ENCODE measurements around the gene TIPIN.
A peak's percentile ranks its signal among the peaks of the same experiment; 100 is the strongest.
"Not testable (repeated sequence)": the region's sequence is repeated elsewhere in the genome, so short reads cannot be mapped to it uniquely, and the experiment has no call there.

Gene TIPIN

DNA sequence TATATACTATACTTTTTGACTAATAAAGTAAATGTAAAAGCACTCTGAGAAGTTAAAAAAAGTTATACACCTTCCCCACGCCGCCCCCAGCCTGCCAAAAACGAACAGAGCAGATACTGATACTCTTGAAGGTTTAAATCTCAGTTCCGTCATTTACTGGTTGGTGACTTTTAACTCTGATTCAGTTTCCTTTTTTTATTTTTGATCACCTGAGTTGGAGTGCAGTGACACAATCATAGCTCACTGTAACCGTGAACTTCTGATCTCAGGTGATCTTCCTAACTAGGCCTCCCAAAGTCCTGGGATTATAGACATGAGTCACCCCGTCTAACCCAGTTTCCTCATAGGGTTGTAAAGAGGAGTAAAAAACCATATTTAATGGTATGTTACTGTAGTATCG is 3.3 kb upstream of the TIPIN start:
- H3K4me1 Mint-ChIP-seq (ENCODE audit: low read depth) = peaks cover 18% of the 10 kb centered on the region
- no peaks in the 10 kb centered on the region for H3K36me3 Mint-ChIP-seq
- H3K4me3 Mint-ChIP-seq = no peak overlapping the region
- no peak overlapping the region for H3K27ac Mint-ChIP-seq
- no peaks in the 10 kb centered on the region for H3K27me3 Mint-ChIP-seq
- no peaks in the 10 kb centered on the region for H3K9me3 Mint-ChIP-seq (ENCODE audit: low read depth)

GRCh38 chr15:66356077-66356358 is 467 bp downstream of the TIPIN start:
- H3K9me3 Mint-ChIP-seq (ENCODE audit: low read depth) = no peaks in the 10 kb centered on the region
- H3K27ac Mint-ChIP-seq = peak overlapping the region; percentile 100
- H3K4me1 Mint-ChIP-seq (ENCODE audit: low read depth) = peaks cover 28% of the 10 kb centered on the region
- H3K4me3 Mint-ChIP-seq = peak overlapping the region; percentile 100
- no peaks in the 10 kb centered on the region for H3K27me3 Mint-ChIP-seq
- peaks cover 4% of the 10 kb centered on the region for H3K36me3 Mint-ChIP-seq

DNA sequence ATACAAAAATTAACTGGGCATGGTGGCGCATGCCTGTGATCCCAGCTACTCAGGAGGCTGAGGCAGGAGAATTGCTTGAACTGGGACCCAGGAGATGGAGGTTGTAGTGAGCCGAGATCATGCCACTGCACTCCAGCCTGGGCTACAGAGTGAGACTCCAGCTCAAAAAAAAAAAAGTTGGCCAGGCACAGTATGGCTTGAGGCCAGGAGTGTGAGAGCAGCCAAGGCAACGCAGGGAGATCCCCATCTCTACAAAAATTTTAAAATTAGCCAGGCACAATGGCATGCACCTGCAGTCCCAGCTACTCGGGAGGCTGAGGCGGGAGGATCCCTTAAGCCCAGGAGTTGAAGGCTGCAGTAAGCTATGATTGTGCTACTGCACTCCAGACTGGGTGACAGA is 8.0 kb downstream of the TIPIN start:
- not testable (repeated sequence) for H3K36me3 Mint-ChIP-seq; H3K4me1 Mint-ChIP-seq (ENCODE audit: low read depth); H3K27ac Mint-ChIP-seq; H3K27me3 Mint-ChIP-seq; H3K9me3 Mint-ChIP-seq (ENCODE audit: low read depth); H3K4me3 Mint-ChIP-seq

GRCh38 chr15:66328771-66329170 is 27.7 kb downstream of the TIPIN start:
- no peak overlapping the region for H3K27ac Mint-ChIP-seq
- H3K27me3 Mint-ChIP-seq = no peaks in the 10 kb centered on the region
- no peaks in the 10 kb centered on the region for H3K9me3 Mint-ChIP-seq (ENCODE audit: low read depth)
- H3K4me1 Mint-ChIP-seq (ENCODE audit: low read depth) = no peaks in the 10 kb centered on the region
- H3K4me3 Mint-ChIP-seq = no peak overlapping the region
- H3K36me3 Mint-ChIP-seq = peaks cover 8% of the 10 kb centered on the region

- Mint-ChIP-seq H3K27ac (no peak overlapping the region), H3K4me1 (ENCODE audit: low read depth) (no peaks in the 10 kb centered on the region), H3K27me3 (no peaks in the 10 kb centered on the region), H3K36me3 (peaks cover 8% of the 10 kb centered on the region), H3K9me3 (ENCODE audit: low read depth) (no peaks in the 10 kb centered on the region), H3K4me3 (no peak overlapping the region)
Measured at GRCh38 chr15:66327736-66328135, 28.7 kb downstream of the TIPIN start.

- Mint-ChIP-seq H3K27ac (no peak overlapping the region), H3K9me3 (ENCODE audit: low read depth) (no peaks in the 10 kb centered on the region), H3K36me3 (peaks cover 6% of the 10 kb centered on the region), H3K4me3 (no peak overlapping the region), H3K27me3 (no peaks in the 10 kb centered on the region), H3K4me1 (ENCODE audit: low read depth) (no peaks in the 10 kb centered on the region)
Measured at GRCh38 chr15:66326051-66326450, 30.4 kb downstream of the TIPIN start.

- Mint-ChIP-seq H3K27me3 (no peaks in the 10 kb centered on the region), H3K9me3 (ENCODE audit: low read depth) (no peaks in the 10 kb centered on the region), H3K27ac (peak overlapping the region; percentile 41), H3K36me3 (peaks cover 5% of the 10 kb centered on the region), H3K4me3 (no peak overlapping the region), H3K4me1 (ENCODE audit: low read depth) (no peaks in the 10 kb centered on the region)
Measured at GRCh38 chr15:66323312-66323928, 33.1 kb downstream of the TIPIN start.

GRCh38 chr15:66312144-66312543 is 44.3 kb downstream of the TIPIN start:
- no peak overlapping the region for H3K4me3 Mint-ChIP-seq
- no peaks in the 10 kb centered on the region for H3K27me3 Mint-ChIP-seq
- H3K36me3 Mint-ChIP-seq = peaks cover 16% of the 10 kb centered on the region
- peaks cover 2% of the 10 kb centered on the region for H3K4me1 Mint-ChIP-seq (ENCODE audit: low read depth)
- no peaks in the 10 kb centered on the region for H3K9me3 Mint-ChIP-seq (ENCODE audit: low read depth)
- no peak overlapping the region for H3K27ac Mint-ChIP-seq

GRCh38 chr15:66310786-66311185 is 45.7 kb downstream of the TIPIN start:
- Mint-ChIP-seq H3K27ac (no peak overlapping the region), H3K9me3 (ENCODE audit: low read depth) (no peaks in the 10 kb centered on the region), H3K36me3 (peaks cover 16% of the 10 kb centered on the region), H3K4me3 (no peak overlapping the region), H3K4me1 (ENCODE audit: low read depth) (peaks cover 2% of the 10 kb centered on the region), H3K27me3 (no peaks in the 10 kb centered on the region)

DNA sequence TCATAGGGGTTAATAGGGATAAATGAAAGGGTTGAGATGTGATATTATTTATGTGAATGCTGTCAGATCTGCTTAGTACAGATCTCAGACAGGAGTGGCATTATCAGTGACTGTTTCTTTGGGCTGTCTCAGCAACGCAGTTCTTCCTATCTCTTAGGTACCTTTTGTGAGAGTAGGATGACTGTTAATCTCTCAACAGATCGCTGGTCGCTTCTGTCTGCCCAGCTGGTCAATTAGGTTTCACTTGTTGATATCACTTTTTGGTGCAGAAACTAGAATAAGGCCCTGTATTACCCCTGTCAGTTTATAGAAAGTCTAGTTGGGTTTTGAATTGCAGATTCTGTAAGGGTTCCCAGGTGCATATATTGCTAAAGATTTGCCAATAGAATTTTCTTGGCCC is 46.7 kb downstream of the TIPIN start:
- Mint-ChIP-seq H3K36me3 (peaks cover 12% of the 10 kb centered on the region), H3K27ac (no peak overlapping the region), H3K9me3 (ENCODE audit: low read depth) (no peaks in the 10 kb centered on the region), H3K4me1 (ENCODE audit: low read depth) (peaks cover 2% of the 10 kb centered on the region), H3K4me3 (no peak overlapping the region), H3K27me3 (no peaks in the 10 kb centered on the region)

DNA sequence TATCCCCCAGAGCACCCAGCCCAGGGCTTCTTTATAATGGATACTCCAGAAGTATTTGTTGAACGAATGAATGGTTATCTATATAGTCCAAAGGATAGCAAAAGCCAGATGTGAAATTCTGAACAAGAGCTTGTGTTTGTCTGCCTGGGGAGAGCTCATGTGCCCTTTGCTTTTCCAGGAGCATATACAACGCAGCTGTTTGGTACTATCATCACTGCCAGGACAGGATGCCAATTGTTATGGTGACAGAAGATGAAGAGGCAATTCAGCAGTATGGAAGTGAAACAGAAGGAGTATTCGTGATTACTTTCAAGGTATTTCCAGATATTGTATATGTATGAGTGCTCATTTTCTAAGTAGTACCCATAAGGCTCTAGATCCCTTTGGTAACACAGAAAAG is 48.0 kb downstream of the TIPIN start:
- Mint-ChIP-seq H3K36me3 (peaks cover 12% of the 10 kb centered on the region), H3K4me3 (no peak overlapping the region), H3K9me3 (ENCODE audit: low read depth) (no peaks in the 10 kb centered on the region), H3K4me1 (ENCODE audit: low read depth) (peaks cover 2% of the 10 kb centered on the region), H3K27me3 (no peaks in the 10 kb centered on the region), H3K27ac (no peak overlapping the region)

DNA sequence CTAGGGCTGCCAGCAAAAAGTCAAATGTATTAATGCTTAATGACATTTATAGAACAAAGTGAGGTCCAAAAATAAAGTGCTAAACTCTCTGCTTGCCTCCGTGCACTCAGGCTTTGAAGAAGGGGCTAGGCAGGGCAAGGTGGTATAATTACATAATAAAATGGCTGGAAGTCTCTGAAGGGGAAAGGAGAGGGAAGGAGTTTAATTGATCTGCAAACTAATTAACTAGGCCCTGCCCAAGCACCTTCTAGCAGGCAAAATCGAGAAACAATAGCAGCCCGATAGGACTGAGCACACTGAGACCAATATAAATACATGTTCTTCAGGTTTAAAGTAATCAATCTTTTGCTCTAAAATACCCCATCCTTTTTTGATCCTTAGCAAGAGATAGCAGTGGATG is 50.1 kb downstream of the TIPIN start:
- Mint-ChIP-seq H3K4me1 (ENCODE audit: low read depth) (no peaks in the 10 kb centered on the region), H3K27ac (no peak overlapping the region), H3K36me3 (peaks cover 9% of the 10 kb centered on the region), H3K27me3 (no peaks in the 10 kb centered on the region), H3K9me3 (ENCODE audit: low read depth) (no peaks in the 10 kb centered on the region), H3K4me3 (no peak overlapping the region)

- H3K27ac Mint-ChIP-seq; H3K27me3 Mint-ChIP-seq; H3K9me3 Mint-ChIP-seq (ENCODE audit: low read depth); H3K4me1 Mint-ChIP-seq (ENCODE audit: low read depth); H3K4me3 Mint-ChIP-seq; H3K36me3 Mint-ChIP-seq: not testable (repeated sequence)
Measured at GRCh38 chr15:66304425-66304824, 52.1 kb downstream of the TIPIN start.

DNA sequence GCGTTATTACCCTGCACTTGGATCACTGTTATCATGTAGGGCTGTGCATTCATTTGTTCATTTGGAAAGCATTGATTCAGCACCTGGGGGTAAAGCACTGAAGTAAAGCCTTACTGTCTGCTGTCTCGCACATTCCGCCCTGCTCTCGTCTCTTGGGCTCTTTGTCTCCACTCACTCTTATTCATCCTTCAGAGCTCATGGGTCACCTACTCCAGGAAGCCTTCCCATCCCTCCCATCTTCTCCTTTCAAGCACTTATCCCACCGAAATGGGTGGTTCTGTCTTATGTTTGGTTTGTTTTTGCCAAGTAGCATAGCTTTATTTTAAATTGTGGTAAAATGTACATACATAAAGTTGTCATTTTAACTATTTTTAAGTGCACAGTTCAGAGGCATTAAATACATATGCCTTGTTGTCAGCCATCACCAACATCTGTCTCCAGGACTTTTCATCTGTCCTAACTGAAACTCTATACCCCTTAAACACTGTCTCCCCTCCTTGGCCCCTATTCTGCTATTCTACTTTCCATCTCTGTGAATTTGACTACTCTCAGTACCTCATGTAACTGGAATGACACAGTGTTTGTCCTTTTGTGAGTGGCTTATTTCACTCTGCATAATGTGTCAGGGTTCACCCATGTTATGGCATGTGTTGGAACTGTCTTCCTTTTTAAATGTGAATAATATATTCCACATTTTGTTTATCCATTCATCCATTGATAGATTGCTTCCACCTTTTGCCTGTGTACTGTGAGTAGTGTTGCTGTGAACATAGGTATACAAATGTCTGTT is 53.8 kb downstream of the TIPIN start:
- Mint-ChIP-seq H3K27me3 (no peaks in the 10 kb centered on the region), H3K27ac (peak overlapping the region; percentile 47), H3K36me3 (peaks cover 6% of the 10 kb centered on the region), H3K4me1 (ENCODE audit: low read depth) (peaks cover 2% of the 10 kb centered on the region), H3K9me3 (ENCODE audit: low read depth) (no peaks in the 10 kb centered on the region), H3K4me3 (no peak overlapping the region)

DNA sequence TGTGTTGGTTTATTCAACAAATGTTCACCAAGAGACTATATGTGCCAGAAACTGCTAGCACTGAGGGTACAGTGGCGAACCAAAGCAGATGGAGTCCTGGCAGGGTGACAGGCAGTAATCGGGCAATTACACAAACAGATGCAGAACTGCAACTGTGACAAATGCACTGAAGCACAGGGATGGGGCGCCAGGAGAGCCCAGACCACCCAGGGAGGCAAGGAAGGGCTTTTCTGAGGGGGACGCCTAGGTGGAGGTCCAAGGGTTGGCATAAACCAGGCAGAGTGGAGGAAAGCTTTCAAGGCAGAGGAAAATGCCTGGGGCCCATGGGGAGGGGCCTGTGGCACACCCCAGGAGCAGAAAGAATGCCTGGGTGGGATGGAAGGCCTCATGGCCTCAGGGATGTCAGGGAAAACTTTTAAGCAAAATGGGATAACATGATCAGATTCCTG is 57.7 kb downstream of the TIPIN start:
- Mint-ChIP-seq H3K27ac (no peak overlapping the region), H3K27me3 (no peaks in the 10 kb centered on the region), H3K4me3 (no peak overlapping the region), H3K9me3 (ENCODE audit: low read depth) (no peaks in the 10 kb centered on the region), H3K4me1 (ENCODE audit: low read depth) (peaks cover 26% of the 10 kb centered on the region), H3K36me3 (peaks cover 3% of the 10 kb centered on the region)

DNA sequence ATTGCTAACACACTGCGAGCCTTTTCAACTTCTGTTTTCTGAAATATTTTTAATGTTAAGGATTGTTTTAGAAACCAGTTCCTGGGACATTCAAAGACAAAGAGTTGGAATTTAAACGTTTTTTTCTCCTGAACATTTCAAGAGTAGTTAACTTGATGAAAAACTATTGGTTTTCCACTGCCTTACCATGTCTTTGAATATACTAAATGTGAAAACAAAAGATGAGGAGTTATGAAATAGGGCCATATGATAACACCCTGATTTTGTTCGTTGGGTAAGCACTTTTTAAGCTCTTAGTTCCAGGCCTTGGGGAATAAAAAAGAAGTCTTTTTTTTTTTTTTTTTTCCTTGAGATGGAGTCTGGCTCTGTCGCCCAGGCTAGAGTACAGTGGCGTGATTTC is 60.3 kb downstream of the TIPIN start:
- Mint-ChIP-seq H3K27me3 (no peaks in the 10 kb centered on the region), H3K36me3 (peaks cover 3% of the 10 kb centered on the region), H3K4me1 (ENCODE audit: low read depth) (peaks cover 39% of the 10 kb centered on the region), H3K9me3 (ENCODE audit: low read depth) (no peaks in the 10 kb centered on the region), H3K4me3 (no peak overlapping the region), H3K27ac (peak overlapping the region; percentile 16)

Data from activated naive CD8-positive, alpha-beta T cell (primary cell).